Femur (tissue), 1 donor: ENCODE results near the gene AATK.
A peak's percentile ranks its signal among the peaks of the same experiment; 100 is the strongest.

ENCODE experiments used
- DNase-seq: peaks from one replicate; pipeline ENCODE4 v3.0.0-alpha.2; 2017

The AATK gene

DNA sequence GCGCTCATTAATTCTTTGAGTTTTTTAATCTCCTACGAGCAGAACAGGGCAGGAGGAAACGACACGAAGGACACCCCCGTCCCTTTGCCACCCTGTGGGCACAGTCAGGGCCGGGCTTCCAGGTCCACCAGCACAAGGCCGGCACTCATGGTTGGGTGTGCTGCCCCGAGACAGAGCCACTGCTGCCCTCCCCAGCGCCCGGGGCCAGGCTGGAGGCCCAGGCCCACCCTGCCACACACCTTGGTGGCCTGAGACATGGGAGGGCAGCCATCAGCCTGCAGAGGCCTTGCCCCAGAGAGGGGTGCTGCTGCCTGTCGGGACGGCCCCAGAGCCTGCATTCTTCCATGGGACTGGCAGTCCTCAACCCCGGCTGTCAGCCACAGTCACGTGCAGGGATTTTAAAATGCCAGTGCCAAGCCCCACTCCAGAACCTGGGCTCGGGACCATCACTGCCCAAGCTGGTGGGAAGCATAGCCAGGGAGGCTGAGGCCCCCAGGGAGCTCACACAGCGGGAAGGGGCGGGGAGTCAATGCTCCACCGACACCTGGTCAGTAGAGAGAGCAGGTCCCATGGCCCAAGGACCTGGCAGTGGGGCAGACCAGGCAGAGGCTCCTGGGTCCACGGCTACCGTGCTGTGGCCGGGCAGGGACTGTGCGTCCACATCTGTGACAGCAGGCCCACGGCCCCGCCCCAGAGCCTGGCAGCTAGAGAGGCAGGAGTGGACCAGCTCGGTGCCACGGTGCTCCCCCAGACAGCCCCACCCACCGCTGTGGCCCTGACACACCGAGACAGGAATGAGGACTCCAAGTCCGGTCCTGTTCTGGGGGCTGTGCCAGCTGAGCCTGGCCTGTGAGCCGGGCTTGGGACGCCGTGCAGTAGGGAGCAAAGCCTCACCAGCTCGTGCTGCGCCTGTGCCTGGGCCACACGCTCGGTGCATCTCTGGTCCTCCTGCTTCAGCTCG, 29.2 kb upstream of the AATK start:
- DNase-seq = no peak

DNA sequence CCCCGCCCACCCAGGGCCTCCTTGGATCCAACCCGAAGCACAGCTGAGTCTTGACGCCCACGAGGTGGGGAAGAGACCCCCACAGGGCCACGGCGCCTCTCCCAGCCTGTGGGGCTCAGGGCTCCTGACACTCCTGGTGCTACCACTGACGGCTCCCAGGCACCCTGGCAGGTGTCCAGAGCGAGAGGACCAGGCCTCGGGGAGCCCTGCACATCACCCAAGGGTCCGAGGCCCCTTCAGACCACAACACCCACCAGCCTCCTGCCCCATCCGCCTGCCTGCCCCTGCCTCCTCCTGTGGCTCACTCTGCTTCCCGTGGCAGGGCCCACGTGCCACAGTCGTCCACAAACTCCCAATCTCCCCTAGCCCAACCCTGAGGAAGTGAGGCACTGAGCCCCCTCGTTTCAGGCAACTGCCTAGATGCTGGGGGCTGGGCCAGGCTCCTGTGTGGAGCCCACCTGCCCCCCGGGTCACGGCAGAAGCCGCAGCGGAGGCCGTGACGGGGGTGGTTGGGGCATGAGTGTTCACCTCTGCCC, 28.3 kb upstream of the AATK start:
- no peak for DNase-seq

DNA sequence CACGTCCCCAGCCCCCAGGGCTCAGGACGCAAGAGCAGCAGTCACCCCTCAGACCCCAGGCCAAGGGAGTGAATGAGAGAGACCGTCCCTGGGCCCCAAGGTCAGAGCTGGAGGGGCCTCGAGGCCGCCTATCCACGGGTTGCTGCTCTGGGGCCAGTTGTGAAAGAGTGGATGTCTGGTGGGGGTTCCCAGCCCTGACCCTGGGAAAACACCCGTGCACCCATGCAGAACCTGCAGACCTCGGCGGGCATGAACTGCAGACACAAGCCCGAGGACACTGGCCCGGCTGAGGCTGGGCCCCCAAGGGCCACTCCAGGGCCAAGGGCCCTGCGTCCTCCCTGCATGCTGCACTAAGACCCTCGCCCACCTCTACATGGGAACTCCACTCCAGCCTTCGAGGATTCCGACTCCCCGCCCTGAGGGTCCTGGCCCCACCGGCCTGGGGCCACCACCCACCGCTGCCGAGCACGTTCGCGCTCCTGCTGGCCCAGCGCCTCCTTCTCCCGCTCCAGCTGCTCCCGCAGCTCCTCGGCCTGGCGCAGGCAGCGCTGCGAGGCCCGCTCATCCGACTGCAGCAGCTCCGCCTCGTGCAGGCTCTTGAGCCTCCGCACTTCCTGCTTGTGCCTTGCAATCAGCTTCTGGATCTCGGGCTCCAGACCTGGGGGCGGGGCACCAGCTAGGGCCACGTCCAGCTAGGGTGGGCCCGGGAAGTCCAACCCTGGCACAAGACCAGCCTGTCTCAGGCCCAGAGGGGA, 27.6 kb upstream of the AATK start:
- DNase-seq = peak; percentile 42

DNA sequence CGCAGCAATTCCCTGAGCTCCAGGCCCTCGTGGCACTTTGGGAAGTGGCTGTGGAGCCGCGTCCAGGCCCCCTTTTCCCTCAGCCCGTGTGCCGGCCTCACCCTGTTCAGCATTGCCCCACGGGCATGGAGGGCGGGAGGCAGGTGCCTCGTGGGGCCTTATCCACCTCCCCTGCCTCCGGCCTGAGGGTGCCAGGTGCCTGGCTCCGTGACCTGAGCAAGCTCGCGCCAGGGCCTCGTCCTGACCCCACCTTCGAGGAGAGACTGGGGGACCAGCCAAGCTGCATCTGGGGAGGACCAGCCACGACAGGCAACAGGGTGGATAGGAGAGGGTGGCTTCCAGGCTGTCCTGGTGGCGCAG, 27.0 kb upstream of the AATK start:
- no peak for DNase-seq

DNA sequence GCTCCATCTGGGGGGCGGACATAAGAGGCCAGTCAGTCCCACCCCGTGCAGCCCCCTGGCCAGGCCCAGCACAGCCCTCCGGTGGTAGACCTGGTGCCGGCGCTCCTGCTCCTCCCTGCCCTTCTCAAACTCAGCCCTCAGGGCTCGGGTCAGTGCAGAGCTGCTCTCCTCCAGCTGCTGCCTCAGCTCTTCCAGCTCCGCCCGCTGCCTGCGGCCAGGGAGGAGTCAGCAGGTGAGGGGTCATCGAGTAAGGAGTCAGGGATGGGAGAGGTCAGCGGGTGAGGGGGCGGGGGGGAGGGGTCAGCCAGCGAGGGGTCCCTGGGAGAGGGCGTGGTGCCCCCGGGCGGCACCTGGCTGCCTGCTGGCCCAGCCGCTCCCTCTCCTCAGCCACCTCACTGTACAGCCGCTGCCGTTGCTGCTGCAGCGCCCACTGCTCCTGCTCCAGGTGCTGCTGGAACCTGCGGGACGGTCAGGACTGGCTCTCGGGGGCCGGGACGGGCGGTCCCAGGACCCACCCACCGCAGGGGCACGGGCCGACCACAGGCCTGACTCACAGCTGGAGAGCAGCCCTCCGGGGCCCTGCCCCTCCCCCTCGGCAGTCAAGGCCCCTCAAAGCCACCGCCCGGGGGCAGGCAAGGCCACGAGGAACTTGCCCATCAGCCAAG, 26.5 kb upstream of the AATK start:
- DNase-seq = no peak

DNA sequence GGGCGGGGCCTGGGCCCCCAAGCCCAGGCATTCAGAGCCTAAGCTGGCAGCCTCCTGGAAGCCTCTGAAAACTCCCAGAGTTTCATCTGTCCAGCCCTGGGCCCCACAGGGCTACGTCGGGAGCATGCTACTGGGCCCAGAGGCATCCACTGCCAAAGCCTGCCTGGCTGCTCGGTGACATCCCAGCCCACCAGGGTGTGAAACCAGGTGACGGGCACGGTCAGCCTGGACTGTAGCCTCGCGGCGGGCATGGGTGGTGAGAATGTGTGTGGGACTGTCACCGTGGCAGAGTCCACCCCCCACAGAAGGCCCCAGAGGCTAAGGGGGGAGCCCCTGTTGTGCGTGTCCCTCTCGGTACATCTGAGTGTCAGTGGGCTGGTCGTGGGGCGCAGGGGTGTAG, 25.6 kb upstream of the AATK start:
- no peak for DNase-seq

DNA sequence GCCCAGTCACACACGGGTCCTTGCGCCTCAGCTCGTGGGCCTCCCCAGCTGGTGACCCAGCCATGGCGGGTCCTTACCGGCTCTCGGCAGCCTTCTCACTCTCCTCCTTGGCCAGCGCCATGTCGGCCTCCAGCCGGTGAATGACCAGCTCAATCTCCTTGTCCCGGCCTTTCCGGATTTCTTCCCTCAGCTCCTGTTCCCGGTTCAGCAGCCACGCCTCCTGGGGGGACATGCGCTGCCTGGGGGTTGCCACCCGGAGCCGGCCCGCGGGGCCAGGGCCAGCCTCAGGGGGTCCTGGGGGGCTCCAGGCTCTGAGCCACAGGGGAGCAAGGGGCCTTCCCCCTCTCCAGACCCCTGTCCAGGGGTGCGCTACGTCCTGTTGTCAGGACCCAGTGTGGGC, 25.1 kb upstream of the AATK start:
- DNase-seq = no peak

DNA sequence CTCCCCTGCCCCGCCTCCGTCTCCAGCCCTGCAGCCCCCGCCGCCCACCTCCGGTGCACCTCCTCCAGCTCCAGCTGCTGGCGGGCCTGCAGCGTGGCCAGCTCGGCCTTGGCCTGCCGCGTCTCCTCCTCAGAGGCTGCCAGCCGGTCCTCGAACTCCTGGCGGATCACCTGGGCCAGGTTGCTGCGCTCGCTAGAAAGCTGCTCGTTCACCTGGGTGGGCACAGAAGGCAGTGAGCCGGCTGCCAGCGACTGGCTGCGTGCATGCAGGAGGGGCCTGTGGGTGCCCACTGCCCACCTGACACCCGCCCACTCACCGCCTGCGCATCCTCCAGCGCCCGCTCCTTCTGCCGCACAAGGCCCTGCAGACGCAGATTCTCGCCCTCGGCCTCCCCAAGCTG, 24.6 kb upstream of the AATK start:
- DNase-seq = no peak

DNA sequence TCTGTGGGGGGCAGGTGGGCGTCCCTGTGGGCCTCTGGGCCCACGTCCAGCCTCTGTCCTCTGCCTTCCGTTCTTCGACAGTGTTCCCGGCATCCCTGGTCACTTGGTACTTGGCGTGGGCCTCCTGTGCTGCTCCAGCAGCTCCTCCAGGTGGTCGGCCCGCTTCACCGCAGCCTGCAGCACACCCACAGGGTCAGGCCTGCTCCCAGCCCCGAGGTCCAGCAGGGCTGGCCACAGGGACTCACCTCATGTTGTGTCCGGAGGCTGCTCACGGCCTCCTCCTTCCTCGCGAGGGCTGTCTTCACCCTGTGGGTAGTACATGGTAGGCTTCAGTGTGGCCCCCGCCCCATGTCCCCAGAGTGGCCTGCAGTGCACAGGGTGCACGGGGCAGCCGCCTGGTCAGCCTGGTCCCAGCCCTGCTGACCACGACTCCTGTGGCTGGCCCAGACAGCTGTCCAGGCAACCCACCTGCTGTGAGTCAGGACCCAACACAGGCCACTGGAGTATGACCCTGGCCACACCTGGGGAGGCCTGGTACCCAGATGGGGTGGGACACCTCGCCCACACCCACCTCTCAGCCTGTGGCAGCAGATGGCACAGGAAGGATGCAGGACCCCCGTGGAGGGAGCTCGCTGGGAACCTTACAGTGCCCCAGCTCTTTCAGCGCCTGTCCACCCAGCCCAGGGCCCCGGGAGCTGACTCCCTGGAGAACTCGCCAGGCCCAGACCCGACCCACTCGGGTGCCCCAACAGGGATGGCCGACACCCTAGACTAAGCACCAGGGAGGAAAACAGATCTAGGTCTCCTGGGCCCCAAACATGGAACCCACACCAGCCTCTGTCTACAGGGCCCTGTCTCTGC, 23.9 kb upstream of the AATK start:
- no peak for DNase-seq

DNA sequence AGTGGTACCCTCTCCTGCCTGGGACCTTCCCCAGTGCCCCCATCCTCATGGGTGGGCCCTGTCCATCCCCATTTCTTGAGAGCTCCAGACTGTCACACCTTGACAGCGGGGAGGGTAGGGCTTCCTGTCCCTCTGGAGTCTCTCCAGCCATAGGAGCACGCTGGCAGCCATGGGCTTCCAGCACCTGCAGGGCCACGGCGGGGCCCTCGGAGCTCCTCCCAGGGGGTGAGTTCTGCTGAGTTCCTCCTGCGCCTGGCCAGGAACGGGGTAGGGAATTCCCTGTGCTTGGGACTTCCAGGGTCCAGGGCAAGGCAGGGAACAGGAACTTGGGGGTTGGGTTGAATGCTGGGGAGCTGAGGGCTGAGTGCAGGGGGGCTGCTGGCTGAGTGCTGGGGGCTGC, 23.0 kb upstream of the AATK start:
- no peak for DNase-seq

DNA sequence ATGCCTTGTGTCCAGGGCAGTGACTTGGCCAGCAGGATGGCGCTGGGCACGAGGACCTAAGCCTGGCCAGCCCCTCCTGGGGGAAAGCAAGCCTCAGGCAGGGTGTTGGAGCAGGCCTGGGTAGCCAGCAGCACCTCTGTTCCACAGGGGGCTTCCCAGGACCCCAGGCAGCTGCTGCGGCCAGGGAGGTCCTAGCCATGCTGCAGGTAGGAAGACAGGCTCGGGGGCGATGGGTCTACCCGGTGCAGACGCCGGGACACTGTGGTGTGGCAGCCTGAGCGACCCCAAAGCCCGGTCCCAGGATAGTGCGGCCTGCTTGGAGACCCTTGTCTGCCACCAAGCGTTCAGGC, 22.4 kb upstream of the AATK start:
- DNase-seq = no peak

DNA sequence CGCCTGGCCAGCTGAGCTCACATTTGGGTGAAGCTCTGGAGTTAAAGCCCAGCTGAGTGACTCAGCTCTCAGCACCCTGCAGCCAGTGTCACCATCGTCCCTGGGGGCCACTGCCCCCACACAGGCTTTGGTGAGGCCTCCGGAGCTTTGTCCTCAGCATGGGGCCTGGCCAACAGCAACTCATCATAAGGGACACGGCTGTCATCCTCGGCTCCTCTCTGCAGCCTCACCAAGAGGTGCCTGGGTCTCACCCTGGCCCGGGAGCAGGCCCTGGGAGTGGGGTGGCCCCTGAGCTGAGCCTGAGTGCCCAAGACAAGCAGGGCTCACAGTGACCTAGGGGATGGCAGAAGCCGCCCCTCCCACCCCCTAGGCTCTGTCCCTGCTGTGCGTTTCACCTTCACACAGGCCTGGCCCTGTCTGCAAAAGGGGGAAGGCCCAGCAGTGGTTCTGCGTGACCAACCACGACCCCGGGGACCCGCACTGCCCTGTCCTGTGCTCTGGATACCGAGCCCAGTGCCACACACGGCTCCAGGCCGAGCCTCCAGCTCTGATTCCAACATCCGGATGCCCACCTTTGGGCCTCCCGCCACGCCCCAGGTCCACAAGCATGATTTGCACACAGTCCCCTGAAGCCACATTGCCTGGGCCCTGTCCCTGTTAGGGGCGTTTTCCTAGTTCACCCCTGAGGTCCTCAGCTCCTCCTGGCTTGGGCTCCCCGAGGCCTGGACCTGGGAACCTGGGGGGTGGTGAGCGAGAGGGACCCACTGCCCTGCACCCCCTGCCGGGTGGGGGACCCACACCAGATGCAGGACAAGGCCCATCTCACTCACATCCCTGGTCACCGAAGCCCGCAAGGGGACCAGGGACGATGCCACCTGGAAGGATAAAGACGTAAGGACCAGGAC, 21.8 kb upstream of the AATK start:
- DNase-seq = no peak

DNA sequence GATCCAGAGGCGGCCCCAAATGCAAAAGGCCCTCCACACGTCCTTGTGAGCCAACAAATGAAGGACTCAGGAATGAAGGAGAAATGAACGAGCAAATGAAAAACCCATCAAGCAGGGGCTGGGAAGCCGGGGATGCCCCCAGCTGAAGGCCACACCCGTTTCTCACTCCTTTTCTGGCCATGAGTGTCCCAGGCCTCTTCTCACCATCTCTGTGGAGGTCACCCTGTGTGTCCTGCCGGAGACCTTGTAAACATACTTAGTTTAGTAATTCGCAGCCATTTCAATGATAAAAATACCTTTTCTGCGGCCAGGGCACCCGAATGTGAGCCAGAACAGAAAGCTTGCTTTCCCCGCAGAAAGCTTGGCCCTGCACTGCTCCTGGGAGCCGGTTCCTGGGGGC, 21.1 kb upstream of the AATK start:
- no peak for DNase-seq

DNA sequence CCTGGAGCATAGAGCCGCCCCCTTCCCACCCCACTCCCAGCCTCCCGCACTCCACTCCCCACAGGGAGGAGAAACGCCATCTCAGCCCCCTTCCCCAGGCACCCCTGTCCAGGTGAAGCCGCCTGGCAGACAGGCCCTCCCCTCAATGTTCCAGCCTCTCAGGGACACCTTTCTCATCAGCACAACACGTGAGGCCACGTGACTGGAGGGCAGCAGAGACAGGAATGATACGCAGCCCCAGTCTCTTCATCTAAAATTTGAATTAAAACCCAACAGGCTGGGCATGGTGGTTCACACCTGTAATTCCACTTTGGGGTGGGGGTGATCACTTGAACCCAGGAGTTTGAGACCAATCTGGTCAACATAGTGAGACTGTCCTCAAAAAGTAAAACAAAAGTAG, 20.2 kb upstream of the AATK start:
- no peak for DNase-seq

DNA sequence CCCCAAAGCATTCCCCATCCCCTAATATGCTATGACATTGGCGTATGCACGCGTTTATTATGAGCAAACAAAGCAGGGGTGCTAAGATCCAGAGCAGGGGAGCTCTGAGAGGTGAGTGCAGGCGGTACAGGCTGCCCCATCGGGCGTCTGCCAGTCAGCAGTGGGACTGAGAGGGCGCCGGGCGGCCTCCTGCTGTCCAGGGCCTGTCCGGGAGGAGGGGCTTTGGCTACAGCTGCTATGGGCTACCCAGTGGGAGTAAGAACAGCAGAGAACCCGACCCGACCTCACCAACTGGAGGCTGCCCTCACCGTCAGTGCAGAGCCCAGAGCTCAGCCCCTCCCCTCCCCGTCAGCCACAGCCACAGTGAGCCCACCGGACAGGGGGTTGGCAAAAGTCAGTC, 18.5 kb upstream of the AATK start:
- no peak for DNase-seq

DNA sequence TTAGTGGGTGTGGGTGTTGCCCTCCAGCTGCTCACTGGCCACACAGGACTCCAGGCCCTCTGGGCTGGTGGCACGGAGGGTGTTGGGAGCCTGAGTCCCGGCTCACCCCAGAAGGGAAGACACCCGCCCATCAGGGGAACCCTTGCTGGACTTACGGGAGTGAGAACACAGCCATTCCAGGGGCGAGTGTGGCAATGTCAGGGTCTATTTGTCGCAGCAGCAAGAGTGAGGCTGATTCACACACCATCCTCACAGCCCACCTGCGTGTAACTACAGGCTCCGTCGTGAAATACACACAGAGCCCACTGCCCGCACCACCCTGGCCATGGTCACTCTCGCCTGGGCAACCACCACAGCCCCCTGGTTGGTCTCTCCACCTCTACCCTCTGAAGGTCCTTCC, 17.8 kb upstream of the AATK start:
- no peak for DNase-seq

DNA sequence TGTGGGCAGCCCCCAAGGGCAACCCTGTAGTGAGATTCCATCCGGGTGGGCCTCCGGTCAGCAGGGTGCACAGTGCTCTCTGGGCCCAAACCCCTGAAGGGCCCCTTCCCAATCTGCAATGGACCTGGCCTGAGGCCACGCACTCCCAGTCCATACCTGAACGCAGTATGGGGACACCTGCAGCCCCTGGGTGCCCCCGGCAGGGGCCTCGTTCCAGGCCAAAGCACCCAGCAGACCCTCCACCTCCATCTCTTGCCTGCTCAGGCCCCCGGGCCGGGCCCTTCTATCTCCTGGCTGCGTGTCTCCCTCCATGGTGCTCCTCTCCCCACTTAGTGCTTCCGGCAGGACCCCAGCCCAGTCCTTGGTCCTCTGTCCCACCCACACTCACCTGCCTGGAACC, 17.3 kb upstream of the AATK start:
- DNase-seq = no peak

DNA sequence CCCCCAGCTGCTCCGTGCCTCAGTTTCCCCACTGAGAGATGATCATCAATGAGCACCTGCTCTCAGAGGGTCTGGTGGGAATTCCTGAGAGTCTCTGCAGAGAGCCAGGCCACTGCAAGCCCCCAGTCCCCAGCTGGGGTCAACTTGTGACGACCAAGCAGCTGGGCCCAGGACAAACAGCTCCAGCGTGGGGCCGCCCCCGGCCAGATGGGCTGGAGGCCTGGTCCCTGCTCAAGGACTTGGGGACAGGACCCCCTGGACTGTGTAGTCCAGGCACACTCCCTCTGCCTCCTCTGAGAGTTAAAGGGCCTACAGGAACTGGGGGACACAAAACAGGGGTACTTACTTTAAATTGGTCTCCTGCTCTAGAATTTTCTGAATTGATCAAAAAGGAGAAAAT, 16.6 kb upstream of the AATK start:
- no peak for DNase-seq

DNA sequence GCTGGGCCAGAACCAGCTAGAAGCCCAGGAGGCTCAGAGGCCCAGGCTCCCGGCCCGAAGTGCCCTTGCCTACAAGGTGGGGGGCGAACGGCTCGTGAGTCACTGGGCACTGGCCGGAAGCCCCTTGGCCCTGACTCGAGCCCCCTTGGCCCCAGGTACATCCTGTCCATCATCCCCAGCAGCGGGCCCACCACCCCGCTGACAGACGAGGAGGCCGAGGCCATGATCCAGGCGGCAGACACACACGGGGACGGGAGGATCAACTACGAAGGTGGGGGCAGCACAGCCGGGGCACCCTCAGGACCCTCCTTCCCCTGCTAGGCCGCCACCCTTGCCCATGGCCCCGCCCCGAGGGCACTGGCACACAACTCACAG, 15.8 kb upstream of the AATK start:
- no peak for DNase-seq

DNA sequence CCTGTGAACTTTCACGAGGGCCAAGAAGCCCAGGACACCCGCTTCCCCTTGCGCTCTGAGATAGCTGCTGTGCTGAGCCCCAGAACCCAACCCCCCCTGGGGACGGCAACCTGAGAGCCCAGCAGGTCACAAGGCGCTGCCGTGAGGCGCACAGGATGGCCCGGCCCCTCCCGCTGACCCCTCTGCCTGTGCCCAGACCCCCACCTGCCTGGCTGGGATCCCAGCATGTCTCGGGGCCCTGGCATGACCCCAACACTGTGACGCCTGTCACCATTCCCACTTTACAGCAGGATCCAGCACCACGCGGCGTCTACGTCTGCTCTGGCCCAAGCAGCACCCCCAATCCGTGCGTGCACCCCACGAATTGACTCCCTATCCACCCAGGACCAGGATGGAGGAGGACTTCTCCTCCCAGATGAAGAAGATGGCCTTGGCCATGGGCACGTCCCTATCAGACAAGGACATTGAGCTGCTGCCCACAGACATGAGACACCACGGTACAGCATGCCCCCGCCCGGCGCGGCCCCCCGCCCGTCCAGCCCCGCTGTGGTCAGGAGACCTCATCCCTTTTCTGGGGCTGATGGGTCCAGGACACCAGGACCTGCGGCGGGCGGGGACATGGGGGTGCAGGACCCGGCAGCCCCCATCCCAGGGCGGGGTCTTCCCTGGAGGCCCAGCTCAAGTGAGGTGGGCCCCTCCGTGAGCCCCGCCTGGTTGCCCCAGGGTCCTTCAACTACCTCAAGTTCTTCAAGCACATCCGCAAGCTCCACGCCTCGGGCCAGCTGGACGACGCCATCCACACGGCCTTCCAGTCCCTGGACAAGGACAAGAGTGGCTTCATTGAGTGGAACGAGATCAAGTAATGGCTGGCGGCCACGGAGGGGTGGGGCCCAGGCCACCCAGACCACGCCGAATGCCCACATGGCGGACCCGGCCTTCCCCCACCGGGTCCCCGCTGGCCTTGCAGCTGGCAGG, 15.1 kb upstream of the AATK start:
- DNase-seq = no peak
